ENCODE data around the gene AFG3L2.

AFG3L2 gene

GRCh38 chr18:12352188-12352587 is 24.8 kb downstream of the AFG3L2 start:
- no peak for DNase-seq

- no peak for DNase-seq
Measured at GRCh38 chr18:12347895-12348294, 29.1 kb downstream of the AFG3L2 start.

- DNase-seq = no peak
Measured at GRCh38 chr18:12346240-12346565, 30.8 kb downstream of the AFG3L2 start.

- DNase-seq = no peak
Measured at GRCh38 chr18:12345491-12346239, 31.4 kb downstream of the AFG3L2 start.

- DNase-seq = no peak
Measured at GRCh38 chr18:12342661-12343060, 34.4 kb downstream of the AFG3L2 start.

GRCh38 chr18:12340945-12341660 is 35.9 kb downstream of the AFG3L2 start:
- DNase-seq = no peak

- DNase-seq = no peak
Measured at GRCh38 chr18:12338382-12338781, 38.6 kb downstream of the AFG3L2 start.

- peak; percentile 86 for DNase-seq
Measured at GRCh38 chr18:12336887-12337286, 40.1 kb downstream of the AFG3L2 start.

- DNase-seq = peak; percentile 87
Measured at GRCh38 chr18:12336171-12336613, 40.8 kb downstream of the AFG3L2 start.

- DNase-seq = no peak
Measured at GRCh38 chr18:12335503-12335902, 41.5 kb downstream of the AFG3L2 start.

GRCh38 chr18:12334863-12335262 is 42.2 kb downstream of the AFG3L2 start:
- DNase-seq = no peak

GRCh38 chr18:12334366-12334808 is 42.6 kb downstream of the AFG3L2 start:
- no peak for DNase-seq

GRCh38 chr18:12333506-12334290 is 43.3 kb downstream of the AFG3L2 start:
- no peak for DNase-seq

GRCh38 chr18:12330766-12331165 is 46.3 kb downstream of the AFG3L2 start:
- DNase-seq = no peak

GRCh38 chr18:12329125-12329698 is 47.8 kb downstream of the AFG3L2 start:
- no peak for DNase-seq

- DNase-seq = no peak
Measured at GRCh38 chr18:12328179-12328823, 48.7 kb downstream of the AFG3L2 start.

- peak; percentile 94 for DNase-seq
Measured at GRCh38 chr18:12327510-12328178, 49.4 kb downstream of the AFG3L2 start.

- DNase-seq = no peak
Measured at GRCh38 chr18:12326711-12327460, 50.1 kb downstream of the AFG3L2 start.

GRCh38 chr18:12325726-12326245 is 51.2 kb downstream of the AFG3L2 start:
- no peak for DNase-seq

- DNase-seq = no peak
Measured at GRCh38 chr18:12324991-12325725, 51.9 kb downstream of the AFG3L2 start.
